Hypothalamus (tissue), 51 donors: ENCODE data around the gene FMN2.
A peak's percentile ranks its signal among the peaks of the same experiment; 100 is the strongest.

Experiments
- DNase-seq, 51 donors: peaks; one replicate each; lab custom pipeline; 2025; lab: John Stamatoyannopoulos, UW

Gene FMN2

GRCh38 chr1:240096974-240097373 is 5.3 kb downstream of the FMN2 start:
- no peak for DNase-seq

GRCh38 chr1:240098534-240098933 is 6.9 kb downstream of the FMN2 start:
- no peak for DNase-seq

- DNase-seq: peak in 1 of 51 donors; percentile 48
Measured at GRCh38 chr1:240099329-240099728, 7.6 kb downstream of the FMN2 start.

GRCh38 chr1:240099748-240100147 is 8.1 kb downstream of the FMN2 start:
- no peak for DNase-seq

- no peak for DNase-seq
Measured at GRCh38 chr1:240100371-240100934, 8.8 kb downstream of the FMN2 start.

- DNase-seq: no peak
Measured at GRCh38 chr1:240101306-240101705, 9.6 kb downstream of the FMN2 start.

- no peak for DNase-seq
Measured at GRCh38 chr1:240101737-240102136, 10.1 kb downstream of the FMN2 start.

- no peak for DNase-seq
Measured at GRCh38 chr1:240104672-240105071, 13.0 kb downstream of the FMN2 start.

- no peak for DNase-seq
Measured at GRCh38 chr1:240107058-240107684, 15.5 kb downstream of the FMN2 start.

- no peak for DNase-seq
Measured at GRCh38 chr1:240109130-240109529, 17.4 kb downstream of the FMN2 start.

- peak in 18 of 51 donors; percentile 4 to 62 (median 37) for DNase-seq
Measured at GRCh38 chr1:240109920-240110636, 18.4 kb downstream of the FMN2 start.

GRCh38 chr1:240111558-240111957 is 19.9 kb downstream of the FMN2 start:
- no peak for DNase-seq

GRCh38 chr1:240114222-240114621 is 22.5 kb downstream of the FMN2 start:
- no peak for DNase-seq

GRCh38 chr1:240115831-240116230 is 24.1 kb downstream of the FMN2 start:
- no peak for DNase-seq

GRCh38 chr1:240116831-240117769 is 25.4 kb downstream of the FMN2 start:
- no peak for DNase-seq

GRCh38 chr1:240117930-240118329 is 26.2 kb downstream of the FMN2 start:
- DNase-seq: no peak

GRCh38 chr1:240122639-240123613 is 31.2 kb downstream of the FMN2 start:
- DNase-seq: peak in 40 of 51 donors; percentile 5 to 84 (median 50)

GRCh38 chr1:240126821-240127220 is 35.1 kb downstream of the FMN2 start:
- no peak for DNase-seq

GRCh38 chr1:240128366-240128765 is 36.7 kb downstream of the FMN2 start:
- DNase-seq: no peak

GRCh38 chr1:240134113-240134512 is 42.4 kb downstream of the FMN2 start:
- no peak for DNase-seq
